Measurements from ENCODE around the gene PPP1R8.

DNA sequence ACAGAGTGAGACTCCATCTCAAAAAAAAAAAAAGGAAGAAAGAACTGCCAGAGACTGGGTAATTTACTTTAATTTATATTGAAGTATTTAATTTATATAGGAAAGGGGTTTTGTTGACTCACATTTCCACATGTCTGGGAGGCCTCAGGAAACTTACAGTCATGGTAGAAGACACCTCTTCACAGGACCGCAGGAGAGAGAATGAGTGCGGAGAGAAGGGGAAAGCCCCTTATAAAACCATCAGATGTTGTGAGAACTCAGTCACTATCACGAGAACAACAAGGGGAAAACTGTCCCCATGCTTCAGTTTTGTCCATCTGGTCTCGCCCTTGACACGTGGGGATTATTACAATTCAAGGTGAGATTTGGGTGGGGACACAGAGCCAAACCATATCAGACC is 25.8 kb upstream of the PPP1R8 start:
- TF ChIP-seq, protein P1, sequence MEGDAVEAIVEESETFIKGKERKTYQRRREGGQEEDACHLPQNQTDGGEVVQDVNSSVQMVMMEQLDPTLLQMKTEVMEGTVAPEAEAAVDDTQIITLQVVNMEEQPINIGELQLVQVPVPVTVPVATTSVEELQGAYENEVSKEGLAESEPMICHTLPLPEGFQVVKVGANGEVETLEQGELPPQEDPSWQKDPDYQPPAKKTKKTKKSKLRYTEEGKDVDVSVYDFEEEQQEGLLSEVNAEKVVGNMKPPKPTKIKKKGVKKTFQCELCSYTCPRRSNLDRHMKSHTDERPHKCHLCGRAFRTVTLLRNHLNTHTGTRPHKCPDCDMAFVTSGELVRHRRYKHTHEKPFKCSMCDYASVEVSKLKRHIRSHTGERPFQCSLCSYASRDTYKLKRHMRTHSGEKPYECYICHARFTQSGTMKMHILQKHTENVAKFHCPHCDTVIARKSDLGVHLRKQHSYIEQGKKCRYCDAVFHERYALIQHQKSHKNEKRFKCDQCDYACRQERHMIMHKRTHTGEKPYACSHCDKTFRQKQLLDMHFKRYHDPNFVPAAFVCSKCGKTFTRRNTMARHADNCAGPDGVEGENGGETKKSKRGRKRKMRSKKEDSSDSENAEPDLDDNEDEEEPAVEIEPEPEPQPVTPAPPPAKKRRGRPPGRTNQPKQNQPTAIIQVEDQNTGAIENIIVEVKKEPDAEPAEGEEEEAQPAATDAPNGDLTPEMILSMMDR (IDR thresholded peaks at IDR 0.05; ENCODE audit: low read depth, low read length, missing input control): no peak
- no peak for TF ChIP-seq JUND (IDR thresholded peaks at IDR 0.05)
- no peak for TF ChIP-seq EGR1 (IDR thresholded peaks at IDR 0.05; ENCODE audit: low read depth in 2 of 2)
- TF ChIP-seq TAF1 (conservative IDR thresholded peaks at IDR 0.05): no peak
- TF ChIP-seq, protein P2, sequence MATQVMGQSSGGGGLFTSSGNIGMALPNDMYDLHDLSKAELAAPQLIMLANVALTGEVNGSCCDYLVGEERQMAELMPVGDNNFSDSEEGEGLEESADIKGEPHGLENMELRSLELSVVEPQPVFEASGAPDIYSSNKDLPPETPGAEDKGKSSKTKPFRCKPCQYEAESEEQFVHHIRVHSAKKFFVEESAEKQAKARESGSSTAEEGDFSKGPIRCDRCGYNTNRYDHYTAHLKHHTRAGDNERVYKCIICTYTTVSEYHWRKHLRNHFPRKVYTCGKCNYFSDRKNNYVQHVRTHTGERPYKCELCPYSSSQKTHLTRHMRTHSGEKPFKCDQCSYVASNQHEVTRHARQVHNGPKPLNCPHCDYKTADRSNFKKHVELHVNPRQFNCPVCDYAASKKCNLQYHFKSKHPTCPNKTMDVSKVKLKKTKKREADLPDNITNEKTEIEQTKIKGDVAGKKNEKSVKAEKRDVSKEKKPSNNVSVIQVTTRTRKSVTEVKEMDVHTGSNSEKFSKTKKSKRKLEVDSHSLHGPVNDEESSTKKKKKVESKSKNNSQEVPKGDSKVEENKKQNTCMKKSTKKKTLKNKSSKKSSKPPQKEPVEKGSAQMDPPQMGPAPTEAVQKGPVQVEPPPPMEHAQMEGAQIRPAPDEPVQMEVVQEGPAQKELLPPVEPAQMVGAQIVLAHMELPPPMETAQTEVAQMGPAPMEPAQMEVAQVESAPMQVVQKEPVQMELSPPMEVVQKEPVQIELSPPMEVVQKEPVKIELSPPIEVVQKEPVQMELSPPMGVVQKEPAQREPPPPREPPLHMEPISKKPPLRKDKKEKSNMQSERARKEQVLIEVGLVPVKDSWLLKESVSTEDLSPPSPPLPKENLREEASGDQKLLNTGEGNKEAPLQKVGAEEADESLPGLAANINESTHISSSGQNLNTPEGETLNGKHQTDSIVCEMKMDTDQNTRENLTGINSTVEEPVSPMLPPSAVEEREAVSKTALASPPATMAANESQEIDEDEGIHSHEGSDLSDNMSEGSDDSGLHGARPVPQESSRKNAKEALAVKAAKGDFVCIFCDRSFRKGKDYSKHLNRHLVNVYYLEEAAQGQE (IDR thresholded peaks at IDR 0.05): no peak
- TF ChIP-seq HNF4A (conservative IDR thresholded peaks at IDR 0.05): no peak
- no peak for TF ChIP-seq NR2F2 (IDR thresholded peaks at IDR 0.05)
- TF ChIP-seq ATF3 (IDR thresholded peaks at IDR 0.05): no peak
- no peak for TF ChIP-seq YY1 (IDR thresholded peaks at IDR 0.05)
- TF ChIP-seq RAD21 (IDR thresholded peaks at IDR 0.05): no peak
- TF ChIP-seq, protein P3, sequence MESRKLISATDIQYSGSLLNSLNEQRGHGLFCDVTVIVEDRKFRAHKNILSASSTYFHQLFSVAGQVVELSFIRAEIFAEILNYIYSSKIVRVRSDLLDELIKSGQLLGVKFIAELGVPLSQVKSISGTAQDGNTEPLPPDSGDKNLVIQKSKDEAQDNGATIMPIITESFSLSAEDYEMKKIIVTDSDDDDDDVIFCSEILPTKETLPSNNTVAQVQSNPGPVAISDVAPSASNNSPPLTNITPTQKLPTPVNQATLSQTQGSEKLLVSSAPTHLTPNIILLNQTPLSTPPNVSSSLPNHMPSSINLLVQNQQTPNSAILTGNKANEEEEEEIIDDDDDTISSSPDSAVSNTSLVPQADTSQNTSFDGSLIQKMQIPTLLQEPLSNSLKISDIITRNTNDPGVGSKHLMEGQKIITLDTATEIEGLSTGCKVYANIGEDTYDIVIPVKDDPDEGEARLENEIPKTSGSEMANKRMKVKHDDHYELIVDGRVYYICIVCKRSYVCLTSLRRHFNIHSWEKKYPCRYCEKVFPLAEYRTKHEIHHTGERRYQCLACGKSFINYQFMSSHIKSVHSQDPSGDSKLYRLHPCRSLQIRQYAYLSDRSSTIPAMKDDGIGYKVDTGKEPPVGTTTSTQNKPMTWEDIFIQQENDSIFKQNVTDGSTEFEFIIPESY (IDR thresholded peaks at IDR 0.05): no peak
- TF ChIP-seq, protein P4, sequence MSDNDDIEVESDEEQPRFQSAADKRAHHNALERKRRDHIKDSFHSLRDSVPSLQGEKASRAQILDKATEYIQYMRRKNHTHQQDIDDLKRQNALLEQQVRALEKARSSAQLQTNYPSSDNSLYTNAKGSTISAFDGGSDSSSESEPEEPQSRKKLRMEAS (IDR thresholded peaks at IDR 0.05): no peak
- TF ChIP-seq GABPA (IDR thresholded peaks at IDR 0.05 in 1 of 2, conservative IDR thresholded peaks at IDR 0.05 in 1 of 2): no peak
- TF ChIP-seq SP1 (IDR thresholded peaks at IDR 0.05): no peak
